Tibial nerve (tissue), 4 donors: ENCODE data around the gene GRIN3B. TPM values are rescaled to one million over a fixed set of nuclear protein-coding genes. Genes with fewer than 3 reads are reported as not detected.
"Not testable (repeated sequence)": the region's sequence is repeated elsewhere in the genome, so short reads cannot be mapped to it uniquely, and the experiment has no call there.

ENCODE experiments used
- DNase-seq, 2 donors: peaks; one replicate each; pipeline ENCODE4 v3.0.0-alpha.2; 2019; ENCODE audit warnings: low spot score in 2 of 2
- H3K27ac ChIP-seq, 4 donors: fragments of 200-600 bp; sonication (generic) in 3 of 4; one replicate each; pipeline ENCODE4 v1.5.1; 2017 to 2019; ENCODE audit warnings: mild to moderate bottlenecking in 1 of 4
- H3K27me3 ChIP-seq, 2 donors: fragments of 200-600 bp; sonication (generic) in 1 of 2; one replicate each; pipeline versions ENCODE4 v1.5.1 to v1.6.0; 2017 to 2019
- H3K36me3 ChIP-seq, 3 donors: fragments of 200-600 bp; sonication (generic); one replicate each; pipeline ENCODE4 v1.5.1; 2018 to 2019
- H3K4me1 ChIP-seq, 4 donors: fragments of 200-600 bp; sonication (generic) in 3 of 4; one replicate each; pipeline ENCODE4 v1.5.1; 2017 to 2019
- H3K4me3 ChIP-seq, 4 donors: fragments of 200-600 bp; sonication (generic) in 3 of 4; one replicate each; pipeline ENCODE4 v1.5.1; 2017 to 2019; ENCODE audit warnings: mild to moderate bottlenecking in 1 of 4, moderate library complexity in 1 of 4
- H3K9me3 ChIP-seq, 4 donors: fragments of 200-600 bp; sonication (generic) in 3 of 4; one replicate each; pipeline ENCODE4 v1.5.1; 2017 to 2019
- CTCF ChIP-seq, 5 experiments: fragments of 200-600 bp in 3 of 5; fragments of 450-650 bp in 2 of 5; sonication (generic) in 3 of 5; IDR thresholded peaks; one replicate each; pipeline ENCODE4 v1.5.1; 2016 to 2019; ENCODE audit warnings: antibody characterized with exemption in 5 of 5, mild to moderate bottlenecking in 3 of 5, moderate library complexity in 2 of 5
- EP300 ChIP-seq, 2 donors: sonication (generic); formaldehyde crosslinking; IDR thresholded peaks; one replicate each; pipeline ENCODE4 v1.6.1; 2017; ENCODE audit warnings: antibody characterized with exemption in 2 of 2, mild to moderate bottlenecking in 1 of 2
- POLR2A ChIP-seq, 2 donors: fragments of 450-650 bp; IDR thresholded peaks; one replicate each; pipeline ENCODE4 v1.6.1; 2017; ENCODE audit warnings: antibody characterized with exemption in 2 of 2, mild to moderate bottlenecking in 2 of 2, moderate library complexity in 2 of 2
- WGBS, 2 donors: methylation state at CpG; one replicate each; pipeline ENCODE4 v1.1.5; 2018; 5-methylcytosine and 5-hydroxymethylcytosine counted together
- total RNA-seq, 4 donors: library from RNA; depleted of rRNA; stranded (reverse); fragments of >200 nt; gene quantifications; one replicate each; pipeline ENCODE4 v1.1.0, GENCODE V29; 2016

Gene GRIN3B
- total RNA-seq, 4 donors from 2014 or later, result 2.4 TPM; not detected in 3

DNA sequence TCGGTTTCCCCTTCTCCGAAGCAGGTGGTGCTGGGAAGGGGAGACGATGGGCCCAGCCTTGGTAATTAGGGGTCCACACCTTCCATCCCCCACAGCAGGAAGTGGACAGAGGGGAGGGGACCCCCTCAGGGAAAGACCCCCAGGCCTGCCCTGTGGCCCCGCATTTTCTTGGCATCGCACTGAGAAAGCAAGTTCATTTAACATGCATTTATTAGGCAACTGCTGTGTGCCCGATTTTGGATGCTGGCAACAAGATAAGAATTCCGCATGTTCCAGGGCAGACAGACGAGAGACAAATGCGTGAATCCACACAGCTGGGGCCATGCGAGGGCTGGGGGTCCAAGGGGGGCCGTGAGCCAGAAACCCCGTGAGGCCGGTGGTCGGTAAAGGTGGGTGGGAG is 45.9 kb upstream of the GRIN3B start:
- TF ChIP-seq EP300 (IDR thresholded peaks at IDR 0.05), result no peak
- 74 to 75% methylated on average over 11 to 14 of the region's 14 CpGs for WGBS, 2 donors

GRCh38 chr19:954672-955494 is 45.3 kb upstream of the GRIN3B start:
- Histone ChIP-seq H3K27ac (no peak overlapping the region), H3K36me3 (peaks cover 0 to 5% (median 0%) of the 10 kb centered on the region in 3 donors), H3K9me3 (no peaks in the 10 kb centered on the region), H3K27me3 (peaks cover 0 to 4% of the 10 kb centered on the region in 2 donors), H3K4me1 (peaks cover 0 to 26% (median 13%) of the 10 kb centered on the region in 4 donors), H3K4me3 (no peak overlapping the region)
- 69 to 77% methylated on average over 35 to 43 of the region's 43 CpGs for WGBS, 2 donors
- no peak for DNase-seq
- TF ChIP-seq POLR2A (IDR thresholded peaks at IDR 0.05) (no peak), CTCF (IDR thresholded peaks at IDR 0.05) (no peak), EP300 (IDR thresholded peaks at IDR 0.05) (no peak)

More for the DNA sequence above, 45.9 kb upstream of the GRIN3B start:
- Histone ChIP-seq H3K27ac (no peak overlapping the region), H3K27me3 (peaks cover 0 to 4% of the 10 kb centered on the region in 2 donors), H3K4me1 (peaks cover 0 to 26% (median 13%) of the 10 kb centered on the region in 4 donors), H3K4me3 (no peak overlapping the region), H3K9me3 (no peaks in the 10 kb centered on the region), H3K36me3 (peaks cover 0 to 4% (median 0%) of the 10 kb centered on the region in 3 donors)
- DNase-seq, result no peak

DNA sequence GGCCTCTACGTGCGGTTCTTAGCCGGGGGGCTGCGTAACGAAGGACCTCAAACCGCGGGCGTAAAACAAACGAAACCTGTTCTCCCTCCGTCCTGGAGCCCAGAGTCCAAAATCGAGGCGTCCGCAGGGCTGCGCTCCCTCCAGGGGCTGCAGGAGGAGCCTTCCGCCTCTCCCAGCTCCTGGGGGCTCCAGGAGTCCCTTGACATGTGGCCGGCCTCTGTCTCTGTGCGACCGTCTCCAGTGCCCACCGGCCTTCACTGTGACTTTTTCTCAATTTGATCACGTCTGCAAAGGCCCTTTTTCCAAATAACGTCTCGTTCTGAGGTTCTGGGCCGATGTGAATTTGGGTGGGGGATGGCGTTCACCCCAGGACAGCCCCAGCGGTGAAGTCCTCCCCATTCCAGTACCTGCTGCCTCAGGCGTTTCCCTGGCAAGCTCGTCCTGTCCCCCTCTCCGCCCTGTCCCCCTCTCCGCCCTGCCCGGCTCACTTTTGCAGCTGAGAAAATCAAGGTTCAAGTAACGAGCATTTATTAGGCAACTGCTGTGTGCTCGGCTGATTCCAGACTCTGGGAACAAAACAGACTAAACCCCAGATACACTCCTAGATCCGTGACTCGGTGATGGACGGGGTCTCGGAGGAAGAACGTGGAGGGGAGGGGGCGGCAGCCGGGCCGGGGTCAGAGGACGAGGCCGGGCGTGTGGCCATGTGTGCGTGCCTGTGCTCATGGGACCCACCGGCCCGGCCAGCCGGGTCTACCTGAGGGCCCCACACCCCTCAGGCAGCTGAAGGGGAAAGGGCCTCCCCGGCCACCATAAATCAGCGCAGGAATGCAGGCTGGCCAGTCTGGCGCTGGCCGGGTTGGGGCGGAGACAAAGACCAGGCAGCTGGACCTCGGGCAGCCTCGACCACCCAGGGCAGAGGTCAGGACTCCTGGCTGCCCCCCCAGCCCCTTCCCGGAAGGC is 44.1 kb upstream of the GRIN3B start:
- Histone ChIP-seq H3K9me3 (no peaks in the 10 kb centered on the region), H3K27me3 (peaks cover 0 to 9% of the 10 kb centered on the region in 2 donors), H3K4me3 (no peak overlapping the region), H3K27ac (no peak overlapping the region), H3K4me1 (peaks cover 0 to 26% (median 12%) of the 10 kb centered on the region in 4 donors), H3K36me3 (peaks cover 0 to 5% (median 0%) of the 10 kb centered on the region in 3 donors)
- WGBS, 2 donors, result 72 to 75% methylated on average over 49 to 50 of the region's 55 CpGs
- TF ChIP-seq EP300 (IDR thresholded peaks at IDR 0.05) (no peak), POLR2A (IDR thresholded peaks at IDR 0.05) (no peak), CTCF (IDR thresholded peaks at IDR 0.05) (no peak)
- DNase-seq, result no peak

GRCh38 chr19:956766-957440 is 43.3 kb upstream of the GRIN3B start:
- Histone ChIP-seq H3K36me3 (peaks cover 0 to 5% (median 0%) of the 10 kb centered on the region in 3 donors), H3K9me3 (no peaks in the 10 kb centered on the region), H3K4me1 (peaks cover 0 to 26% (median 8%) of the 10 kb centered on the region in 4 donors), H3K4me3 (no peak overlapping the region), H3K27me3 (peaks cover 0 to 12% of the 10 kb centered on the region in 2 donors), H3K27ac (no peak overlapping the region)
- TF ChIP-seq EP300 (IDR thresholded peaks at IDR 0.05), result no peak
- no peak for TF ChIP-seq CTCF (IDR thresholded peaks at IDR 0.05)
- TF ChIP-seq POLR2A (IDR thresholded peaks at IDR 0.05), result no peak
- no peak for DNase-seq
- 43 to 44% methylated on average over 21 of the region's 27 CpGs for WGBS, 2 donors

GRCh38 chr19:957578-957977 is 42.6 kb upstream of the GRIN3B start:
- not testable (repeated sequence) for H3K4me3 ChIP-seq, H3K36me3 ChIP-seq, H3K27ac ChIP-seq, DNase-seq, H3K9me3 ChIP-seq
- Histone ChIP-seq H3K4me1 (peaks cover 0 to 24% (median 6%) of the 10 kb centered on the region in 4 donors), H3K27me3 (peaks cover 0 to 12% of the 10 kb centered on the region in 2 donors)
- WGBS, 2 donors, result 84 to 85% methylated on average over 9 of the region's 9 CpGs
